ENCODE data around the gene RNF149.
A peak's percentile ranks its signal among the peaks of the same experiment; 100 is the strongest.
"Not testable (repeated sequence)": the region's sequence is repeated elsewhere in the genome, so short reads cannot be mapped to it uniquely, and the experiment has no call there.

RNF149 gene

DNA sequence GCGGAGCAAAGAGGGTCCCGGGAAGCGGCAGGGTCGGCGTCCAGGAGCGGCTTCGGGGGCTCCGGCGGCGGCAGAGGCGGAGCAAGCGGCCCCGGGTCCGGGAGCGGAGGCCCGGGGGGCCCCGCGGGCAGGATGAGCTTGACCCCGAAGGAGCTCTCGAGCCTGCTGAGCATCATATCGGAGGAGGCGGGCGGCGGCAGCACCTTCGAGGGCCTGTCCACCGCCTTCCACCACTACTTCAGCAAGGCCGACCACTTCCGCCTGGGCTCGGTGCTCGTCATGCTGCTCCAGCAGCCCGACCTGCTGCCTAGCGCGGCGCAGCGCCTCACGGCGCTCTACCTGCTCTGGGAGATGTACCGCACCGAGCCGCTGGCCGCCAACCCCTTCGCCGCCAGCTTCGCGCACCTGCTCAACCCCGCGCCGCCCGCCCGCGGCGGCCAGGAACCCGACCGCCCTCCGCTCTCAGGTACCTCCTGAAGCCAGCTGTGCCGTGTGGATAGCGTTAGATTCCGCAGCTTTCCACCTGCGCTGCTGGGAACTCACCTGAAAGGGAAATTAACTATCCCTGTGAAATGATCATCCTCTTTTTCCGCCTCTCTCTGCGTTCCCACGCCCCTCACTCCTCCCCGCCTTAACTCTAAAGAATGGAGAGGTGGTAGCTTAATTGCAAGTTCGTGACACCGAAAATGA lies 55.3 kb downstream of the RNF149 start:
- peak; percentile 50 to 55 for DNase-seq

DNA sequence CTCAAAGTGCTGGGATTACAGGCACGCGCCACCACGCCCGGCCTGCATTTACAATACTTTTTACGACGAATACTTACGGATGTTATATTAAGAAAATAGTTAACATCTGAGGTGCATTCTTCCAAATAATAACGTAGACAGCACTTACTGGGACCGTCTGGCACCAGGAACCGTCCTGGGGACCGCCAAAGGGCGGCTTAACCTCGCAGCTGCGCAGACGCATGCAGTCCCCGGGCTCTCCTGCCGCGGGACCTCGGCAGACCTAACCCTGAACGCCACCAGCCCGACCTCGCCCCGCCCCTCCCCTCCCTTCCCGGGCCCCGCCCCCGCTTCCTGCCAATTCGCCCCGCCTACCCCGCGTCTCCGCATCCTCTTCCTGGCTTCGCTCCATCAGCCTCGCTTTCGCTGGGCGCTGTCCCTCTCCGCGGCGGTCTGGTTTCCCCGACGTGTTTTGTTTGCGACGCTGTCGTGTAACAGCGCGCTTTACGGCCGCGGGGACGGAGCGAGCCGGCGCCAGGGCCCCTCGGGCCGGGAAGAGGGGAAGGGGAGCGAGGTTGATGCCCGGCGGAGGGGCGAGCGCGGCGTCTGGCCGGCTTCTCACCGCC lies 56.0 kb downstream of the RNF149 start, which contains the start of gene CNOT11:
TSS of gene CNOT11 (plus strand) at position 479 of the 605 bp plus-strand sequence. CDS start at position 558, 79 bp downstream.
- peak; percentile 99 for DNase-seq

DNA sequence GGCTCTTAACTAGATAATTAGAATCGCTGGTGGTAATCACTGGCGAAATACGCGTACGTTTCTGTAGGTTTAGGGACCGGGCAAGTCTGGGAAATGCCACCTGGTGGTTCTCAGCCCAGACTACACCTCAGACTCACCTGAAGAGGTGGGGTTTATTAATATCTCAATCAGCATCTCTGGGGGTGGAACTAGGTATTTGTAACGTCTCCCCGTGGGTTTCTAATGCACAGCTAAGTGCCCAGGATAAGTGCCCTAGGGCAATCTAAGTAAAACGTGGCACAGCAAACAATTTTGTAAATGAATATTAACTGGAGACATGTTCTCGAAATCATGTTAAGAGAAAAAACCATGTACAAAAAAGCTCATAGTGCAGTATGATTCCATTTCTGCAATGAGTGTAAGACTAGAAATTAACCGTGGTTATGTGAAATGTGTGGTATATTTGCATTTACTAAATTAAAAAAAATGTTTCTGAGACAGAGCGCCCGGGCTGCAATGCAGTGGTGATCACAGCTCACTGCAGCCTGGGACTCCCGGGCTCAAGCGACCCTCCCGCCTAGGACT lies 56.6 kb downstream of the RNF149 start:
- DNase-seq, result peak in 1 of 2 donors; percentile 10

DNA sequence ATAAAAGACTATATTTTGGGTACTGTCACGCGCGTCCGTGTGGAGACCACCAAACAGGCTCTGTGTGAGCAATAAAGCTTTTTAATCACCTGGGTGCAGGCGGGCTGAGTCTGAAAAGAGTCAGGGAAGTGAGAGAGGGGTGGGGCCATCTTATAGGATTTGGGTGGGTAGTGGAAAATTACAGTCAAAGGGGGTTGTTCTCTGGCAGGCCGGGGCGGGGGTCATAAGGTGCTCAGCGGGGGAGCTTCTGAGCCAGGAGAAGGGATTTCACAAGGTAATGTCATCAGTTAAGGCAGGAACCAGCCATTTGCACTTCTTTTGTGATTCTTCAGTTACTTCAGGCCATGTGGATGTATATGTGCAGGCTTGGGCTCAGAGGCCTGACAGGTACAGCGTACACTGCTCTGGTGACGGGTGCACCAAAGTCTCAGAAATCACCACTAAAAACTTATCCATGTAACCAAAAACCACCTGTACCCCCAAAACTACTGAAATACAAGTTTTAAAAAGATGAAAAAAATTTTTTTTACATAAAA lies 57.2 kb downstream of the RNF149 start:
- not testable (repeated sequence) for DNase-seq

DNA sequence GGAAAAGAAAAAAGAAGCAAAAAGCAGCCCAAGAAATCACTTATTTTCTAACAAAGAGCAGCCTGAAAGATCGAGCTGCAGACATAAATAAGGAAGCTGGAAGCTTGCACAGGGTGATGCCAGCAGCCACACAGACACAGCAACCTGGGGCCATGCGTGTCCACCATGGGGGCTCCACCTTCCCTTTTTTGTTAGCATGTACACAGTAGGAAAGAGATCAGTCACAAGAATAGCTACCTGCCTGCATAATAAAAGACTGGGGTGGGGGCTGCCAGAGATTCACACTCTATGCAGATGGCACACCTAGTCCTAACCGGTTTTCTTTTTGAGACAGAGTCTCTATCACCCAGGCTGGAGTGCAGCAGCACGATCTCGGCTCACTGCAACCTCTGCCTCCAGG lies 58.7 kb downstream of the RNF149 start:
- no peak for DNase-seq

DNA sequence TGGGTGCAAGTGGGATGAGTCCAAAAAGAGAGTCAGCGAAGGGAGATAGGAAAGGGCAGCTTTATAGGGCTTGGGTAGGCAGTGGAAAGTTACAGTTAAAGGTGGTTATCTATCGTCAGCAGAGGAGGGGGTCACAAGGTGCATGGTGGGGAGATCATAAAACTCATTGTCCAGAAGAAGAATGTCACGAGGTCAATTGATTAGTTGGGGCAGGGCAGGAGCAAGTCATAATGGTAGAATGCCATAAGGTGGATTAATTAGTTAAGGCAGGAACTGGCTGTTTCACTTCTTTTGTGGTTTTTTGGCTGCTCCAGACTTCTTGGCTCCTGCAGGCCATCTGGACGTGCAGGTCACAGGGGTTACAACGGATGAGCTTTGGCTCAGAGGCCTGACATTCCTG lies 59.7 kb downstream of the RNF149 start:
- not testable (repeated sequence) for DNase-seq

DNA sequence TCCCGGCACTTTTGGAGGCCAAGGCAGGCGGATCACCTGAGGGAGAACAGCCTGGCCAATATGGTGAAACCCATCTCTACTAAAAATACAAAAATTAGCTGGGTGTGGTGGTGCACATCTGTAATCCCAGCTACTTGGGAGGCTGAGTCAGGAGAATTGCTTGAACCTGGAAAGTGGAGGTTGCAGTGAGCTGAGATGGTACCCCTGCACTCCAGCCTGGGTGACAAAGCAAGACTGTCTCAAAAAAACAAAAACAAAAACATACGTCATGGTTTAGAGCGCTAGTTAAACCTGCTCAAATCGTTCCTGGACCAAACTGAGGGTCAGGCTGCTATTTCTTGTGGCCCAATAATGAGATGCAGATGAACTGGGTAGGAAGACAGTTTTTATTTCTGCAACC lies 63.0 kb downstream of the RNF149 start:
- DNase-seq, result not testable (repeated sequence)

DNA sequence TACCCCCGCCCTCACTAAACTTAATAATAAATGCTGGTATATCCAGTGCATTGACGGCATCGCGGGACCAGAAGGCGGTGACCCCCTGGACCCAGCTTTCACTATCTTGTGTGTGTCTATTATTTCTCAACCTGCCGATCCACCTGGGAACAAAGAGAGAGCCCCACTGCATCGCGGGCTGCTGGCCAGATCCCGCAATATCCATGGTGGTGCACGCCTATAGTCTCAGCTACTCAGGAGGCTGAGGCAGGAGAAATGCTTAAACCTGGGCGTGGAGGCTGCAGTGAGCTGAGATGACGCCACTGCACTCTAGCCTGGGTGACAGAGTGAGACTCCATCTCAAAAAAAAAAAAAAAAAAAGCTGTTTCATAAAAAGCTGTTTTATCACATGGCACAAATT lies 63.6 kb downstream of the RNF149 start:
- not testable (repeated sequence) for DNase-seq

DNA sequence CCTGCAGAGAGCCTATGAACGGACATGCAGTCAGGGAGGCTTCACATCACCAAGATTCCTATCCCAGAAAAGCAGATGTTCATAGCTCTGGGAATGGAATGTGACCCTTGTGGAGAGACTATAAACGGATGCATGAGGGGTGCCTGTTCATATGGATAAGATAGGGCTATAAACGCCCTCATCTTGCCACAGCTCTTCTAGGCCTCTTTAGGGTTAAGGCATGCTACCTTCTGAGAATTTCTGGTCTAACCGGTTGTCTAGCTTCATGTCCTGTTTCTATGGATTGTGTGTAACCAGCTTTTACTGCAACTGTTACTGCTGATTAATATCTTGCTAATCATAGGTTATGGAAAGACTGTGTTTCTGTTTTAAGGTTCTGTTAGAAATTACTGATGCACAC lies 64.1 kb downstream of the RNF149 start:
- not testable (repeated sequence) for DNase-seq

DNA sequence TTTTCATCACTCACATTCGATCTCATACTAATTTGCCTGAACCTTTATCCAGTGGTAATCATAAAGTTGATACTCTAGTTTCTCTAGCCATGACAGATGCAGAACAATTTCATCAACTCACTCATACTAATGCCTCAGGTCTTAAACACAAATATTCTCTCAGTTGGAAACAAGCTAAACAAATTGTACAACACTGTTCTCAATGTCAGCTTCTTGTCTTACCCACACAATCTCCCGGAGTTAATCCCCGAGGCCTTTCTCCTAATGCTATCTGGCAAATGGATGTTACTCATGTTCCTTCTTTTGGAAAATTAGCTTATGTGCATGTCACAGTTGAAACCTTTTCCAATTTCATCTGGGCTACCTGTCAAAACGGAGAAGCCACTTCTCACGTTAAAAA lies 67.3 kb downstream of the RNF149 start:
- no peak for DNase-seq

DNA sequence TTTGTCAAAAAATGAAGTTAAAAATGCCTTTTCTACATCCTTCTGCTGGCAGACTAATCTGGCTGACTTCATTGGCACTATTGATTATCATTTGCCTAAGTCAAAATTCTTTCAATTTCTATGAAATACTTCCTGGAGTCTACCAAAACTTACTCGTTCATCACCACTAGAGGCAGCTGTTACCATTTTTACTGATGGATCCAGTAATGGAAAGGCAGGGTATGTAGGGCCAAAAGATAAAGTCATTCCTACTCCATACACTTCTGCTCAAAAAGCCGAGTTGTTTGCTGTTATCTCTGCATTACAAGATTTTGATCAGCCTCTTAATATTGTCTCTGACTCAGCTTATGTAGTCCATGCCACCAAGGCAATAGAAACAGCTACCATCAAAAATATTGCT lies 67.8 kb downstream of the RNF149 start:
- DNase-seq, result not testable (repeated sequence)

DNA sequence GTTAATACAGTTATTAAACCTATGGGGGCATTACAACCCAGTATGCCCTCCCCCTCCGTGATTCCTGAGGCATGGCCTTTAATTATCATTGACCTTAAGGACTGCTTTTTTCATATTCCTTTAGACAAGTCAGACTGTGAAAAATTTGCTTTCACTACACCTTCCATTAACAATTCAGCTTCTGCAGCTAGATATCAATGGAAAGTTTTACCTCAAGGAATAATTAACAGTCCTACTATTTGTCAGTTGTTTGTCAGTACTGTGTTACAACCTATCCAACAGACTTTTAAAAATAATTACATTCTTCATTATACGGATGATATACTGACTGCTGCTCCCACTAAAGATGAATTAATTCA lies 68.8 kb downstream of the RNF149 start:
- DNase-seq, result not testable (repeated sequence)

DNA sequence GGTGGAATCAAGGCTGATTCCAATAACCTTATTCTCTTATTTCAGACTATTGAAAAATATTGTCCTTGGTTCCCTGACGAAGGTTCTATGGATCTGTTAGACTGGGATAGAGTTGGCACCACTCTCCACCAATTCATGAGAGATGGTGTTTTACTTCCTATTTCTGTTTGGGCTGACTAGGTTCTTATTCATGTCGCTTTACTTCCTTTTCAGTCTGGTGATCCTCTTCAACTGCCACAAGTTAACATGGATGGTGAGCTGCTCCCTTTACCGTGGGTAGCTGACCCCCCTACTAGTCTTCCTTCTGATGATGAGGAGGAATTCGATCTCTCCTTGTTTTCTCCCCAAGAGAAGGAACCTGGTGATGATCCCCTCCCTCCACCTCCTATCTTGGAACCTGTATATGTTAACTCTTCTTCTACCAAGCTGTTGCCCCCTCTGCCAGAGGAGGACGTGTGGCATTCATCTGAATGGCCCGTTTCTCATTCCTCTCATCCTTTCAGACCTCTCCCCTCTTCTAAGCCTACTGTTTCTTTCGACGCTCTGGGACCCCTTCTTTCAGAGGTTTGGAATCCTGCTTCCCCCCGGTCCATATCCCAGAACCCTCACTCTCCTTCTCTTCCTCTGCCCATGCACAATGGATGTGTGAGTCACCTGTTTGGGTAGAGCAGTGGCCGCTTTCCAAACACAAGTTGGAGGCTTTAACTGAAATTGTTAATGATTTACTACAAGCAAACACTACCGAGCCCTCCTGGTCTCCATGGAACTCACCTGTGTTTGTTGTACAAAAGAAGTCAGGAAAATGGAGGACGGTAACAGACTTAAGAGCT lies 69.4 kb downstream of the RNF149 start:
- DNase-seq, result no peak

DNA sequence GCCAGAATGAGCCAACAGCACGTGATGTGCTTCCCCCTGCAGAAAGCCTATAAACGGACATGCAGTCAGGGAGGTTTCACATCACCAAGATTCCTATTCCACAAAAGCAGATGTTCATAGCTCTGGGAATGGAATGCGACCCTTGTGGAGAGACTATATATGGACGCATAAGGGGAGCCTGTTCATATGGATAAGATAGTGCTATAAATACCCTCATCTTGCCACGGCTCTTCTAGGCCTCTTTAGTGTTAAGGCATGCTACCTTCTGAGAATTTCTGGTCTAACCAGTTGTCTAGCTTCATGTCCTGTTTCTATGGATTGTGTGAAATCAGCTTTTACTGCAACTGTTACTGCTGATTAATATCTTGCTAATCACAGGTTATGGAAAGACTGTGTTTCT lies 70.6 kb downstream of the RNF149 start:
- not testable (repeated sequence) for DNase-seq

DNA sequence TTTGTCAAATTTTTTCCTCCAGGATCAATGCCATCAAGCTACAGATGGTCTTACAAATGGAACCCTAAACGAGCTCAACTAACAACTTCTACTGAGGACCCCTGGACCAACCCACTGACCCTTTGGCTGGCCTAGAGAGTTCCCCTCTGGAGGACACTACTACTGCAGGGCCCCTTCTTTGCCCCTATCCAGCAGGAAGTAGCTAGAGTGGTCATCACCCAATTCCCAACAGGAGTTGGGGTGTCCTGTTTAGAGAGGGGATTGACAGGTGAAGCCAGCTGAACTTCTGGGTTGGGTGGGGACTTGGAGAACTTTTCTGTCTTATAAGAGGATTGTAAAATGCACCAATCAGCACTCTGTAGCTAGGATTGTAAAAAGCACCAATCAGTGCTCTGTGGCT lies 72.5 kb downstream of the RNF149 start:
- DNase-seq, result not testable (repeated sequence)

DNA sequence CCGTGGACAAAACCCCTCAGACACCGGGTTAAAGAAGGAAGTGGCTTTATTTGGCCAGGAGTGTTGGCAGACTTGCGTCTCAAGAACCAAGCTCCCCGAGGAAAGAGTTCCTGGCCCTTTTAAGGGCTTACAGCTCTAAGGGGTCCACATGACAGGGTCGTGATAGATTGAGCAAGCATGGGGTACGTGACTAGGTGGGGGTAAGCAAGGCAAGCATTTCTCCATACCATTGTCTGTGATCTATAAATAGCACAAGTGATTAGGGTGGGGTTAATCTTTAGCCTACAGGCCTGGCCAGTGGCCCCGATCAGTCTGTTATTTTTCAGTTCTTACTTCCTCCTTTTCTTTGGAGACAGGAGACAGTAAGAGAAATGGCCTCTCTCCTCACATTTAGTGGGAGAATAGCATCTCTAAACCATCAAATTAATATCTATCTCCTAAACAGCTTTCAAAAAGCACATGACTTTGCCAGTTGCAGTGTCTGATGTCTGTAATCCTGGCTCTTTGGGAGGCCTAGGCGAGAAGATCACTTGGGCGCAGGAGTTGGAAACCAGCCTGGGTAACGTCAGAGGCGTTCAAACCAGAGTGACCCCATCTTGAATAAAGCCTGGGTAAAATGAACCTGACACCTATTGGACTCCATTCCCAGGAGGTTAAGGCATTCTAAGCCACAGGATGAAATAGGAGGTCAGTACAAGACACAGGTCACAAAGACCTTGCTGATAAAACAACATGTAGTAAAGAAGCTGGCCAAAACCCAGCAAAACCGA lies 74.1 kb downstream of the RNF149 start:
- DNase-seq, result no peak

DNA sequence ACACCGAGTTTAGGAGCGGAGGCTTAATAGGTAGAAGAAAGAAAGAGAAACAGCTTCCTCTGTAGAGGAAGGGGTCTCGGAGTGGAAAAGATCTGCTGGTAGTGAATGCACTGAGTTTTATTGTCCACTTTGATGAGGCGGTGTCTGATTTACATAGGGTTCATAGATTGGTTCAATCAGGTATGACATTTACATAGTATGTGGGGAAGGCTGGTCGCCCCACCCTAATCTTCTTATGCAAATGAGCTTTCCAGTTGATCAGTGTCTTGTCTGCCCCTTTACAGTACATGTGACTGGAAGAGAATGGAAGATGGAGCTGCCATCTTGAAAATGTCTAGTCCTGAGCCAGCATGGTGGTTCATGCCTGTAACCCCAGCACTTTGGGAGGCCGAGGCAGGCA lies 75.7 kb downstream of the RNF149 start:
- DNase-seq, result no peak

DNA sequence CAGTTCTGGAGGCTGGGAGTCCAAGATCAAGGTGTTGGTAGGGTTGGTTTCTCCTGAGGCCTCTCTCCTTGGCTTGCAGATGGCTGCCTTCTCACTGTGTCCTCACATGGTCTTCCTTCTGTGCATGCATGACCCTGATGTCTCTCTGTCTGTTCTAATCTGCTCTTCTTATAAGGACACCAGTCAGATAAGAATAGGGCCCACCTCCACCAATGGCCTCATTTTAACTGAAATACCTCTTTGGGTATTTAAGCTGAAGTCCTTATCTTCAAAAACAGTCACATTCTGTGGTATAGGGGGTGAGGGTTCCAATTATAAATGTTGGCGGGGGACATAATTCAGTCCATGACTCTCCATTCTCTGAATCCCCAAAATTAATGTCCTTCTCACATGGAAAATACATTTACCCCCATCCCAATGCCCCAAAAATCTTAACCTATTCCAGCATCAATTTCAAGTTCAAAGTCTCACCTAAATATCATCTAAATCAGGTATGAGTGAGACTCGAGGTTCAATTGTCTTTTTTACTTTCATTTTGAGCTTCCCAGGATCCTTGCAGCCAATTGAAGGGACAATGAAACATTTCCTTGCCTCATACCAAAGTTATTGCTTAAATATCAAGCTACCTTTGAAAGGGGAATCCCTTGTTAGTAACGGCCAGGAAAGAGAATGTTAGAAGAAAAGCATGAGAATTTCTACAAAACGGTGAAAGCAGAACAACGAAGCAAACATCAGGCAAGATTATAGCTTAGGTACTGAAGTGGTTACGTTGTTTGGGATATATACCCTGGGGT lies 76.4 kb downstream of the RNF149 start:
- DNase-seq, result no peak

DNA sequence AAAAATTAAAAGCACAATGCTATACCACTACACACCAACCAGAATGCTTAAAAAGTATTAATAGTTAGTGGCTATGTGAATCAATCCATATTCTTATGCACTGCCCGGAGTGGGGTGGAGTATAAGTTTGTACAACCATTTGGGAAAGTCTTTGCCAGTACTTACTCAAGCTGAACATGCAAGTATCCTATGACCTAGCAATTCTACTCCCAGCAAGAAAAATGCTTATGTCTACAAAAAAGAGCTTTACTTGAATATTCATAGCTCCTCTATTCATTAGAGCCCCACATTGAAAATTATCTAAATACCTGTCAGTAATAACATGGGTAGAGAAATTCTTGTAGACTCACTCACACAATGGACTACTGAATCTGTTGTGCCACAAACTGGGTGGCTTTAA lies 77.3 kb downstream of the RNF149 start:
- DNase-seq, result no peak

DNA sequence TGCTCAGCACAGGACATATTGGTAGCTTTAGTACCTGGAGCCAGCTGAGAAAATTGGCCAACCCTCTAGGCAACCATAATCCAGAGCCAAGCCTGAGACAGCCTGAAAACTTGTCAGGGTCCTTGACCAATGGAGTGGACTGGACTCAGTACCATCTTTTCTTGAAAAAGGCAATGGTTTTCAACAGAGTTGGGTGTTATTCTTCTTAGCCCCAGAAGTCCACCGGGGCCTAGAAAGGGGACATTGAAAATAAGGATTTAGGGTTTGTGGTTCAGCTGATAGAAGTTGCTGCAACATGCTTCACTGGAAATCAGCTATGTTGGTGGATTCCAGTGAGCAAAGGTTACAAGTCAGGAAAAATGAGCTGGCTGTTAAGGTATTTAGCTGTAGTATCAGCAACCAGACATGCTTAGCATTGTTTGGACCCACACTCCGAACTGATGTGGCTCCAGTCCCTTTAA lies 77.9 kb downstream of the RNF149 start:
- no peak for DNase-seq
